H1 (cell line): ENCODE measurements around the gene DPH1. TPM values are rescaled to one million over a fixed set of nuclear protein-coding genes. Genes with fewer than 3 reads are reported as not detected.
A peak's percentile ranks its signal among the peaks of the same experiment; 100 is the strongest.

Source experiments
- GABPA ChIP-seq: IDR thresholded peaks from 2 replicates; pipeline ENCODE4 v1.6.1; 2011; ENCODE audit warnings: mild to moderate bottlenecking, low read length, moderate library complexity, borderline replicate concordance; ENCODE audit not compliant: insufficient read depth
- SAP30 ChIP-seq: fragments of 300-600 bp; sonication (generic); IDR thresholded peaks from 2 replicates; pipeline ENCODE4 v1.7.1; 2012; ENCODE audit warnings: low read length, moderate library complexity, mild to moderate bottlenecking, inconsistent platforms; ENCODE audit not compliant: insufficient read depth, insufficient replicate concordance
- SUZ12 ChIP-seq: fragments of 200-600 bp; sonication (generic); IDR thresholded peaks from 2 replicates; pipeline ENCODE4 v1.6.1; 2012; ENCODE audit warnings: mild to moderate bottlenecking, inconsistent platforms, low read length, moderate library complexity, mixed read lengths
- polyA plus RNA-seq, 7 experiments: library from polyadenylated mRNA; depleted of rRNA in 3 of 7; stranded (reverse) in 5 of 7; unstranded in 2 of 7; fragments of >200 nt in 5 of 7; fragments of 200-250 nt in 2 of 7; gene quantifications; 1 replicate in 5 of 7; 2 replicates in 1 of 7; 4 replicates in 1 of 7; pipeline versions ENCODE4 v1.2.1 to v1.2.3, GENCODE V29; 2011 to 2013; ENCODE audit warnings: missing spikeins in 2 of 7, mixed read lengths in 2 of 7
- total RNA-seq: library from RNA; stranded (reverse); fragmentation: NEBNext Ultra II Directional; extraction: Animal tissue kit (Norgen Biotek cat#: 25700); gene quantifications from 2 replicates; pipeline ENCODE4 v1.2.1, GENCODE V29; 2021

DPH1 gene
- total and polyA plus RNA-seq, 2 of the 8 experiments (the other 6 are each of a cell fraction or from before 2014, with no cell fraction given): 24.9 to 30.0 TPM

DNA sequence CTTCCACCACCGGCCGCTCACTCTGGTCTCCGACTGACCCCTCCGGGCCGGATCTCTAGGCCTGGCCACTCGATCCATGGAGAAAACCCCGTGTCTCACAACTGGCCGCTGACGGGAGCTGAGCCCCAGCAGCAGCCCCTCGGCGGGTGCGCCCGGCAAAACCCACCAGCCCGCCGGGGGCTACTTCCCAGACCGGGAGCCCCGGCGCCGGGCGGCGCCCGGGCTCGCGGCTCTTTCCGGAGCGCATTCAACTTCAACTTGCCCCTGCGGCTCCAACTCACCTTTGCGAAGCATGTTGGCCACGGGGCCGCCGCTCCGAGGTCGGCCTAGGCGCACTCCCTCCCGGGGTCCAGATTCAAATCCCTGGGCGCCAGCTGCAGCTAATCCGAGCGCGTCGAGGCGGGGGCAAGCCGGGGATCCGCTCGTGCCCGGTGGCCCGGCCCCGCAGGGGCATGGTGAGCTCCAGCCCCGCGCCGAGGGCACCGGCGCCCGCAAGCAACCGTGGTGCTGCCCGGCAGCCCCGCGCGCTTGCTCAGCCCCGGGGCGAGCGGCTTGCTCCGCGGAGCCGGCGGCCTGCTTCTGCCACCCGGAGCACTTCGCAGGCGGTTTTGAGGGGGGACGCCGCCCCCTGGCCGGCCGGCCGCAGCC, 5.3 kb upstream of the DPH1 start (continued):
- TF ChIP-seq GABPA (no peak; the same call in 1 of the 2 replicates), SAP30 (no peak), SUZ12 (peak; percentile 99)
- TF ChIP-seq, all 59 proteins: peak for 5
